Measurements from ENCODE around the gene MYT1. TPM values are rescaled to one million over a fixed set of nuclear protein-coding genes. Genes with fewer than 3 reads are reported as not detected.

The MYT1 gene
- total and polyA plus RNA-seq, 2 of the 13 experiments (the other 11 are each of a cell fraction or from before 2014, with no cell fraction given) = 0.58 to 2.5 TPM

GRCh38 chr20:64219730-64220129, 55.5 kb downstream of the MYT1 start (continued):
- TF ChIP-seq ZMAT3 (CRISPR knock-in tag; conservative IDR thresholded peaks at IDR 0.05) (0 out of 2 replicates have a peak, but pooled peaks have one; percentile 46), ARNT2 (CRISPR knock-in tag; IDR thresholded peaks at IDR 0.05; ENCODE audit: low read depth) (no peak), ZNF687 (CRISPR knock-in tag; IDR thresholded peaks at IDR 0.05) (peak; percentile 57), ZFP91 (CRISPR knock-in tag; IDR thresholded peaks at IDR 0.05; ENCODE audit: borderline replicate concordance) (peak; percentile 23; the same call in 1 of the 2 replicates), ZNF619 (CRISPR knock-in tag; IDR thresholded peaks at IDR 0.05) (peak; percentile 77; the same call in 1 of the 2 replicates), HIVEP1 (CRISPR knock-in tag; IDR thresholded peaks at IDR 0.05) (peak; percentile 19; the same call in 1 of the 2 replicates), PITX1 (CRISPR knock-in tag; IDR thresholded peaks at IDR 0.05) (no peak), TFAP4 (IDR thresholded peaks at IDR 0.05; ENCODE audit: borderline replicate concordance, low read depth) (peak; percentile 16; the same call in 1 of the 2 replicates), CBFB (CRISPR knock-in tag; IDR thresholded peaks at IDR 0.05) (no peak), SUZ12 (IDR thresholded peaks at IDR 0.05; ENCODE audit: low read depth, low read length) (0 out of 2 replicates have a peak, but pooled peaks have one; percentile 3), NKX3-1 (CRISPR knock-in tag; IDR thresholded peaks at IDR 0.05) (no peak), ZNF609 (CRISPR knock-in tag; IDR thresholded peaks at IDR 0.05; ENCODE audit: borderline replicate concordance) (peak; percentile 19; the same call in 1 of the 2 replicates), NONO (IDR thresholded peaks at IDR 0.05) (no peak), NONO (CRISPR knock-in tag; conservative IDR thresholded peaks at IDR 0.05) (peak; percentile 33; the same call in 1 of the 2 replicates), ATF2 (CRISPR knock-in tag; IDR thresholded peaks at IDR 0.05) (no peak)

Data from HepG2 (cell line).